Activated CD8-positive, alpha-beta T cell treated with anti-CD3 and anti-CD28 coated beads for 36 hours (primary cell): ENCODE measurements around the gene SHKBP1. TPM values are rescaled to one million over a fixed set of nuclear protein-coding genes. Genes with fewer than 3 reads are reported as not detected.

Experiments
- ATAC-seq: fragments of 200-7000 bp; cut with Tn5 transposase; one replicate; pipeline ENCODE4 v1.10.0; 2021; ENCODE audit warnings: mild to moderate bottlenecking, moderate library complexity
- CTCF ChIA-PET: fragments of 350-600 bp; sonication (Branson Sonifier 250); formaldehyde crosslinking; loops from one replicate; lab custom pipeline; 2021; ENCODE audit warnings: antibody characterized with exemption; lab: Charles Lee
- POLR2A ChIA-PET: fragments of 350-600 bp; sonication (Branson Sonifier 250); formaldehyde crosslinking; loops from one replicate; lab custom pipeline; 2021; ENCODE audit warnings: antibody characterized with exemption; lab: Charles Lee
- DNase-seq: peaks from one replicate; pipeline ENCODE4 v3.0.0-alpha.2; 2020
- H3K27ac Mint-ChIP-seq: one replicate; pipeline ENCODE4 v1.8.0; 2021; ENCODE audit warnings: mild to moderate bottlenecking, mixed read lengths
- H3K27me3 Mint-ChIP-seq: one replicate; pipeline ENCODE4 v1.8.0; 2021; ENCODE audit warnings: mixed read lengths
- H3K36me3 Mint-ChIP-seq: one replicate; pipeline ENCODE4 v1.8.0; 2021; ENCODE audit warnings: low read depth, mixed read lengths
- H3K4me1 Mint-ChIP-seq: one replicate; pipeline ENCODE4 v1.8.0; 2021; ENCODE audit warnings: low read depth, mixed read lengths
- H3K4me3 Mint-ChIP-seq: one replicate; pipeline ENCODE4 v1.8.0; 2021; ENCODE audit warnings: mild to moderate bottlenecking, moderate library complexity, mixed read lengths
- H3K9me3 Mint-ChIP-seq: one replicate; pipeline ENCODE4 v1.8.0; 2021; ENCODE audit warnings: mixed read lengths
- CTCF ChIP-seq: fragments of 200-600 bp; IDR thresholded peaks from one replicate; pipeline ENCODE4 v1.8.0; 2022; ENCODE audit warnings: antibody characterized with exemption, mild to moderate bottlenecking
- intact Hi-C: fragments of 100-400 bp; cut with micrococcal nuclease; formaldehyde crosslinking; loops from one replicate; pipeline ENCODE4 v1.10.0; 2022
- total RNA-seq, 2 experiments: library from RNA; stranded (reverse); gene quantifications; one replicate each; pipeline ENCODE4 v1.2.3, GENCODE V29; 2021

SHKBP1 gene
- total RNA-seq, 2 experiments from 2014 or later: 82.8 to 89.3 TPM

GRCh38 chr19:40640744-40641143, 64.1 kb downstream of the SHKBP1 start:
- POLR2A ChIA-PET: interaction anchor here (1.2 kb wide), 1 partner anchor 10 kb away, joined by 3 read pairs; no protein-coding TSS in a partner anchor
- TF ChIP-seq CTCF: no peak

More at GRCh38 chr19:40640744-40641143, 64.1 kb downstream of the SHKBP1 start:
- no peaks in the 10 kb centered on the region for H3K36me3 Mint-ChIP-seq
- no peak for ATAC-seq
- no peak for DNase-seq
- H3K4me1 Mint-ChIP-seq: peaks cover 2% of the 10 kb centered on the region
- H3K27me3 Mint-ChIP-seq: peaks cover 1% of the 10 kb centered on the region
- intact Hi-C loops: no loop called here
- H3K9me3 Mint-ChIP-seq: no peaks in the 10 kb centered on the region
- CTCF ChIA-PET: no interaction called here
- H3K27ac Mint-ChIP-seq: no peak overlapping the region
- no peak overlapping the region for H3K4me3 Mint-ChIP-seq

Other genes starting within 250 kb of the SHKBP1 start
- 10 to 100 TPM; 17.5 to 18.0 TPM for gene C19orf47, start 228.5 kb upstream of the SHKBP1 start, total RNA-seq
- 10 to 100 TPM; 54.4 to 56.7 TPM for gene PLD3, start 228.2 kb upstream of the SHKBP1 start, total RNA-seq
- gene HIPK4, start 186.7 kb upstream of the SHKBP1 start, total RNA-seq: not detected
- gene PRX, start 163.5 kb upstream of the SHKBP1 start, total RNA-seq: 1 to 10 TPM; 1.2 TPM
- 10 to 100 TPM; 15.5 to 17.2 TPM for gene SERTAD1, start 150.9 kb upstream of the SHKBP1 start, total RNA-seq
- 10 to 100 TPM in 1 of 2 experiments, 1 to 10 TPM in 1; 8.8 to 11.2 TPM for gene SERTAD3, start 132.5 kb upstream of the SHKBP1 start, total RNA-seq
- gene BLVRB, start 111.1 kb upstream of the SHKBP1 start, total RNA-seq: 10 to 100 TPM; 21.2 to 21.7 TPM
- 1 to 10 TPM; 1.3 to 2.3 TPM for gene SPTBN4, start 109.9 kb upstream of the SHKBP1 start, total RNA-seq
- gene LTBP4, start 24.5 kb downstream of the SHKBP1 start, total RNA-seq: 100 to 1,000 TPM; 117 to 121 TPM
- 10 to 100 TPM; 13.7 to 17.7 TPM for gene NUMBL, start 113.8 kb downstream of the SHKBP1 start, total RNA-seq
- gene COQ8B, start 140.0 kb downstream of the SHKBP1 start, total RNA-seq: 10 to 100 TPM; 23.2 to 24.0 TPM
- 1 to 10 TPM; 4.8 to 5.2 TPM for gene ITPKC, start 140.2 kb downstream of the SHKBP1 start, total RNA-seq
- 10 to 100 TPM; 12.8 to 14.2 TPM for gene ACTMAP, start 173.6 kb downstream of the SHKBP1 start, total RNA-seq
- gene SNRPA, start 174.3 kb downstream of the SHKBP1 start, total RNA-seq: 100 to 1,000 TPM; 260 to 281 TPM
- not detected for gene MIA, start 198.6 kb downstream of the SHKBP1 start, total RNA-seq
- gene RAB4B, start 201.4 kb downstream of the SHKBP1 start, total RNA-seq: 10 to 100 TPM; 39.7 to 42.3 TPM
- gene EGLN2, start 222.3 kb downstream of the SHKBP1 start, total RNA-seq: 10 to 100 TPM; 87.4 to 90.1 TPM